ENCODE results near the gene LYAR. TPM values are rescaled to one million over a fixed set of nuclear protein-coding genes. Genes with fewer than 3 reads are reported as not detected.

The LYAR gene
- total and polyA plus RNA-seq, 2 experiments from 2014 or later = 44.0 to 105 TPM

DNA sequence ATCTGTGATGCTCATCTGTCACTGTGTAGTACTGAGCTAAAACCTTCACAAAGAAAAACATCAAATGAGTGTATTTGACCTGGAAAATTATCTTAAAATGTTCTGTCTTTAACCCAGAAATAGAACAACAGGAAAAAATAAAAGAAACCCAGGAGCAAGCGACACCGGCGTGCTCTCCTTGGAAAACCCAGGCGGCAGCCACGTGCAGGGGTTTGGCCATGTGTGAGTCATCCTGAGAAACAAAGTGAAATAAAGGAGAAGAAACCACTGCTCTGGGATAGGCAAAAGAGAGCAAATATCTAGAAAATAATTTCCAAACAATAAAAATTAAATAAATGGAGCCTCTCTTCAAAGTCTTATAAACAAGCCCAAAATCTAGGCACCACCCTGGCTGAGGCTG, 22.0 kb downstream of the LYAR start:
- Histone ChIP-seq H3K79me2 (replicated peaks; ENCODE audit: insufficient read depth) (0 out of 2 replicates have a peak, but pooled peaks cover 3% of the 10 kb centered on the region), H3K27ac (ENCODE audit: low read depth) (no peak overlapping the region), H3K27me3 (ENCODE audit: insufficient read depth) (no peaks in the 10 kb centered on the region), H3F3A (replicated peaks; ENCODE audit: low read depth) (no peaks in the 10 kb centered on the region), H3K9me2 (ENCODE audit: insufficient read depth) (no peaks in the 10 kb centered on the region; the same call in 1 of the 2 replicates), H3K4me3 (no peak overlapping the region), H3K36me3 (ENCODE audit: insufficient read depth) (peaks cover 37% of the 10 kb centered on the region), H3K4me1 (ENCODE audit: insufficient read depth) (no peaks in the 10 kb centered on the region), H4K20me1 (replicated peaks; ENCODE audit: insufficient read depth) (peaks cover 9% of the 10 kb centered on the region; the same call in 1 of the 2 replicates), H3K4me2 (no peak overlapping the region), H2AFZ (no peak overlapping the region)
- Mint-ChIP-seq H3K4me3 (no peak overlapping the region), H3K4me1 (no peaks in the 10 kb centered on the region), H3K27ac (no peak overlapping the region), H3K36me3 (ENCODE audit: low read depth) (peaks cover 53% of the 10 kb centered on the region), H3K9me3 (no peaks in the 10 kb centered on the region), H3K27me3 (ENCODE audit: insufficient read depth, low read depth, poor library complexity) (no peaks in the 10 kb centered on the region)
- DNase-seq (ENCODE audit: low spot score) (no peak), ATAC-seq (no peak)
- TF ChIP-seq, protein P1, sequence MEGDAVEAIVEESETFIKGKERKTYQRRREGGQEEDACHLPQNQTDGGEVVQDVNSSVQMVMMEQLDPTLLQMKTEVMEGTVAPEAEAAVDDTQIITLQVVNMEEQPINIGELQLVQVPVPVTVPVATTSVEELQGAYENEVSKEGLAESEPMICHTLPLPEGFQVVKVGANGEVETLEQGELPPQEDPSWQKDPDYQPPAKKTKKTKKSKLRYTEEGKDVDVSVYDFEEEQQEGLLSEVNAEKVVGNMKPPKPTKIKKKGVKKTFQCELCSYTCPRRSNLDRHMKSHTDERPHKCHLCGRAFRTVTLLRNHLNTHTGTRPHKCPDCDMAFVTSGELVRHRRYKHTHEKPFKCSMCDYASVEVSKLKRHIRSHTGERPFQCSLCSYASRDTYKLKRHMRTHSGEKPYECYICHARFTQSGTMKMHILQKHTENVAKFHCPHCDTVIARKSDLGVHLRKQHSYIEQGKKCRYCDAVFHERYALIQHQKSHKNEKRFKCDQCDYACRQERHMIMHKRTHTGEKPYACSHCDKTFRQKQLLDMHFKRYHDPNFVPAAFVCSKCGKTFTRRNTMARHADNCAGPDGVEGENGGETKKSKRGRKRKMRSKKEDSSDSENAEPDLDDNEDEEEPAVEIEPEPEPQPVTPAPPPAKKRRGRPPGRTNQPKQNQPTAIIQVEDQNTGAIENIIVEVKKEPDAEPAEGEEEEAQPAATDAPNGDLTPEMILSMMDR (conservative IDR thresholded peaks at IDR 0.05; ENCODE audit: low read depth in 2 of 2) = no peak
- TF ChIP-seq ZNF331 (CRISPR knock-in tag; IDR thresholded peaks at IDR 0.05; ENCODE audit: low read depth) (no peak), EZH2 (IDR thresholded peaks at IDR 0.05; ENCODE audit: low read depth, unreplicated experiment) (no peak), NANOG (IDR thresholded peaks at IDR 0.05; ENCODE audit: borderline replicate concordance) (no peak), CREB1 (CRISPR knock-in tag; IDR thresholded peaks at IDR 0.05; ENCODE audit: low read depth) (no peak), ZNF114 (CRISPR knock-in tag; IDR thresholded peaks at IDR 0.05) (no peak), POLR2AphosphoS5 (IDR thresholded peaks at IDR 0.05; ENCODE audit: low read depth) (no peak), JUNB (IDR thresholded peaks at IDR 0.05; ENCODE audit: unreplicated experiment) (no peak), STAT1 (IDR thresholded peaks at IDR 0.05; ENCODE audit: unreplicated experiment) (no peak)
- TF ChIP-seq, protein P2, sequence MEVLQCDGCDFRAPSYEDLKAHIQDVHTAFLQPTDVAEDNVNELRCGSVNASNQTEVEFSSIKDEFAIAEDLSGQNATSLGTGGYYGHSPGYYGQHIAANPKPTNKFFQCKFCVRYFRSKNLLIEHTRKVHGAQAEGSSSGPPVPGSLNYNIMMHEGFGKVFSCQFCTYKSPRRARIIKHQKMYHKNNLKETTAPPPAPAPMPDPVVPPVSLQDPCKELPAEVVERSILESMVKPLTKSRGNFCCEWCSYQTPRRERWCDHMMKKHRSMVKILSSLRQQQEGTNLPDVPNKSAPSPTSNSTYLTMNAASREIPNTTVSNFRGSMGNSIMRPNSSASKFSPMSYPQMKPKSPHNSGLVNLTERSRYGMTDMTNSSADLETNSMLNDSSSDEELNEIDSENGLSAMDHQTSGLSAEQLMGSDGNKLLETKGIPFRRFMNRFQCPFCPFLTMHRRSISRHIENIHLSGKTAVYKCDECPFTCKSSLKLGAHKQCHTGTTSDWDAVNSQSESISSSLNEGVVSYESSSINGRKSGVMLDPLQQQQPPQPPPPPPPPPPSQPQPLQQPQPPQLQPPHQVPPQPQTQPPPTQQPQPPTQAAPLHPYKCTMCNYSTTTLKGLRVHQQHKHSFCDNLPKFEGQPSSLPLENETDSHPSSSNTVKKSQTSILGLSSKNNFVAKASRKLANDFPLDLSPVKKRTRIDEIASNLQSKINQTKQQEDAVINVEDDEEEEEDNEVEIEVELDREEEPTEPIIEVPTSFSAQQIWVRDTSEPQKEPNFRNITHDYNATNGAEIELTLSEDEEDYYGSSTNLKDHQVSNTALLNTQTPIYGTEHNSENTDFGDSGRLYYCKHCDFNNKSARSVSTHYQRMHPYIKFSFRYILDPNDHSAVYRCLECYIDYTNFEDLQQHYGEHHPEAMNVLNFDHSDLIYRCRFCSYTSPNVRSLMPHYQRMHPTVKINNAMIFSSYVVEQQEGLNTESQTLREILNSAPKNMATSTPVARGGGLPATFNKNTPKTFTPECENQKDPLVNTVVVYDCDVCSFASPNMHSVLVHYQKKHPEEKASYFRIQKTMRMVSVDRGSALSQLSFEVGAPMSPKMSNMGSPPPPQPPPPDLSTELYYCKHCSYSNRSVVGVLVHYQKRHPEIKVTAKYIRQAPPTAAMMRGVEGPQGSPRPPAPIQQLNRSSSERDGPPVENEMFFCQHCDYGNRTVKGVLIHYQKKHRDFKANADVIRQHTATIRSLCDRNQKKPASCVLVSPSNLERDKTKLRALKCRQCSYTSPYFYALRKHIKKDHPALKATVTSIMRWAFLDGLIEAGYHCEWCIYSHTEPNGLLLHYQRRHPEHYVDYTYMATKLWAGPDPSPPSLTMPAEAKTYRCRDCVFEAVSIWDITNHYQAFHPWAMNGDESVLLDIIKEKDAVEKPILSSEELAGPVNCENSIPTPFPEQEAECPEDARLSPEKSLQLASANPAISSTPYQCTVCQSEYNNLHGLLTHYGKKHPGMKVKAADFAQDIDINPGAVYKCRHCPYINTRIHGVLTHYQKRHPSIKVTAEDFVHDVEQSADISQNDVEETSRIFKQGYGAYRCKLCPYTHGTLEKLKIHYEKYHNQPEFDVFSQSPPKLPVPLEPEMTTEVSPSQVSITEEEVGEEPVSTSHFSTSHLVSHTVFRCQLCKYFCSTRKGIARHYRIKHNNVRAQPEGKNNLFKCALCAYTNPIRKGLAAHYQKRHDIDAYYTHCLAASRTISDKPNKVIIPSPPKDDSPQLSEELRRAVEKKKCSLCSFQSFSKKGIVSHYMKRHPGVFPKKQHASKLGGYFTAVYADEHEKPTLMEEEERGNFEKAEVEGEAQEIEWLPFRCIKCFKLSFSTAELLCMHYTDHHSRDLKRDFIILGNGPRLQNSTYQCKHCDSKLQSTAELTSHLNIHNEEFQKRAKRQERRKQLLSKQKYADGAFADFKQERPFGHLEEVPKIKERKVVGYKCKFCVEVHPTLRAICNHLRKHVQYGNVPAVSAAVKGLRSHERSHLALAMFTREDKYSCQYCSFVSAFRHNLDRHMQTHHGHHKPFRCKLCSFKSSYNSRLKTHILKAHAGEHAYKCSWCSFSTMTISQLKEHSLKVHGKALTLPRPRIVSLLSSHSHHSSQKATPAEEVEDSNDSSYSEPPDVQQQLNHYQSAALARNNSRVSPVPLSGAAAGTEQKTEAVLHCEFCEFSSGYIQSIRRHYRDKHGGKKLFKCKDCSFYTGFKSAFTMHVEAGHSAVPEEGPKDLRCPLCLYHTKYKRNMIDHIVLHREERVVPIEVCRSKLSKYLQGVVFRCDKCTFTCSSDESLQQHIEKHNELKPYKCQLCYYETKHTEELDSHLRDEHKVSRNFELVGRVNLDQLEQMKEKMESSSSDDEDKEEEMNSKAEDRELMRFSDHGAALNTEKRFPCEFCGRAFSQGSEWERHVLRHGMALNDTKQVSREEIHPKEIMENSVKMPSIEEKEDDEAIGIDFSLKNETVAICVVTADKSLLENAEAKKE (CRISPR knock-in tag; IDR thresholded peaks at IDR 0.05) = no peak
- TF ChIP-seq, protein P3, sequence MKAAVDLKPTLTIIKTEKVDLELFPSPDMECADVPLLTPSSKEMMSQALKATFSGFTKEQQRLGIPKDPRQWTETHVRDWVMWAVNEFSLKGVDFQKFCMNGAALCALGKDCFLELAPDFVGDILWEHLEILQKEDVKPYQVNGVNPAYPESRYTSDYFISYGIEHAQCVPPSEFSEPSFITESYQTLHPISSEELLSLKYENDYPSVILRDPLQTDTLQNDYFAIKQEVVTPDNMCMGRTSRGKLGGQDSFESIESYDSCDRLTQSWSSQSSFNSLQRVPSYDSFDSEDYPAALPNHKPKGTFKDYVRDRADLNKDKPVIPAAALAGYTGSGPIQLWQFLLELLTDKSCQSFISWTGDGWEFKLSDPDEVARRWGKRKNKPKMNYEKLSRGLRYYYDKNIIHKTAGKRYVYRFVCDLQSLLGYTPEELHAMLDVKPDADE (IDR thresholded peaks at IDR 0.05) = no peak
- TF ChIP-seq, protein P4, sequence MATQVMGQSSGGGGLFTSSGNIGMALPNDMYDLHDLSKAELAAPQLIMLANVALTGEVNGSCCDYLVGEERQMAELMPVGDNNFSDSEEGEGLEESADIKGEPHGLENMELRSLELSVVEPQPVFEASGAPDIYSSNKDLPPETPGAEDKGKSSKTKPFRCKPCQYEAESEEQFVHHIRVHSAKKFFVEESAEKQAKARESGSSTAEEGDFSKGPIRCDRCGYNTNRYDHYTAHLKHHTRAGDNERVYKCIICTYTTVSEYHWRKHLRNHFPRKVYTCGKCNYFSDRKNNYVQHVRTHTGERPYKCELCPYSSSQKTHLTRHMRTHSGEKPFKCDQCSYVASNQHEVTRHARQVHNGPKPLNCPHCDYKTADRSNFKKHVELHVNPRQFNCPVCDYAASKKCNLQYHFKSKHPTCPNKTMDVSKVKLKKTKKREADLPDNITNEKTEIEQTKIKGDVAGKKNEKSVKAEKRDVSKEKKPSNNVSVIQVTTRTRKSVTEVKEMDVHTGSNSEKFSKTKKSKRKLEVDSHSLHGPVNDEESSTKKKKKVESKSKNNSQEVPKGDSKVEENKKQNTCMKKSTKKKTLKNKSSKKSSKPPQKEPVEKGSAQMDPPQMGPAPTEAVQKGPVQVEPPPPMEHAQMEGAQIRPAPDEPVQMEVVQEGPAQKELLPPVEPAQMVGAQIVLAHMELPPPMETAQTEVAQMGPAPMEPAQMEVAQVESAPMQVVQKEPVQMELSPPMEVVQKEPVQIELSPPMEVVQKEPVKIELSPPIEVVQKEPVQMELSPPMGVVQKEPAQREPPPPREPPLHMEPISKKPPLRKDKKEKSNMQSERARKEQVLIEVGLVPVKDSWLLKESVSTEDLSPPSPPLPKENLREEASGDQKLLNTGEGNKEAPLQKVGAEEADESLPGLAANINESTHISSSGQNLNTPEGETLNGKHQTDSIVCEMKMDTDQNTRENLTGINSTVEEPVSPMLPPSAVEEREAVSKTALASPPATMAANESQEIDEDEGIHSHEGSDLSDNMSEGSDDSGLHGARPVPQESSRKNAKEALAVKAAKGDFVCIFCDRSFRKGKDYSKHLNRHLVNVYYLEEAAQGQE (IDR thresholded peaks at IDR 0.05; ENCODE audit: unreplicated experiment) = no peak

All from GM23338 (cell line).